IMR-90 (cell line): ENCODE data around the gene SMIM31.

Source experiments
- BHLHE40 ChIP-seq: fragments of 150-350 bp; IDR thresholded peaks from 2 replicates; pipeline ENCODE4 v1.6.1; 2016; ENCODE audit warnings: mild to moderate bottlenecking, low read depth, low read length
- CEBPB ChIP-seq: IDR thresholded peaks from 2 replicates; pipeline ENCODE4 v1.6.1; 2012; ENCODE audit warnings: low read depth, low read length, improper control_type of control experiment
- CTCF ChIP-seq: conservative IDR thresholded peaks from 2 replicates; pipeline ENCODE4 v1.5.1; 2012; ENCODE audit warnings: mild to moderate bottlenecking, low read depth, low read length, improper control_type of control experiment
- FOS ChIP-seq: fragments of 150-350 bp; IDR thresholded peaks from 2 replicates; pipeline ENCODE4 v1.6.1; 2016; ENCODE audit warnings: low read depth, low read length
- MAFK ChIP-seq: IDR thresholded peaks from 2 replicates; pipeline ENCODE4 v1.6.1; 2012; ENCODE audit warnings: low read depth, low read length, improper control_type of control experiment
- MAZ ChIP-seq: IDR thresholded peaks from 2 replicates; pipeline ENCODE4 v1.6.1; 2012; ENCODE audit warnings: low read depth, mild to moderate bottlenecking, low read length, improper control_type of control experiment, moderate library complexity, borderline replicate concordance
- MXI1 ChIP-seq: IDR thresholded peaks from 2 replicates; pipeline ENCODE4 v1.6.1; 2012; ENCODE audit warnings: low read depth, mild to moderate bottlenecking, low read length, moderate library complexity, borderline replicate concordance
- NFE2L2 ChIP-seq: fragments of 150-350 bp; IDR thresholded peaks from 2 replicates; pipeline ENCODE4 v1.6.1; 2016; ENCODE audit warnings: low read depth, mild to moderate bottlenecking, low read length
- POLR2A ChIP-seq: IDR thresholded peaks from 2 replicates; pipeline ENCODE4 v1.6.1; 2012; ENCODE audit warnings: mild to moderate bottlenecking, low read depth, low read length
- RAD21 ChIP-seq: IDR thresholded peaks from 2 replicates; pipeline ENCODE4 v1.6.1; 2012; ENCODE audit warnings: low read length, improper control_type of control experiment
- RCOR1 ChIP-seq: IDR thresholded peaks from 2 replicates; pipeline ENCODE4 v1.6.1; 2012; ENCODE audit warnings: mild to moderate bottlenecking, low read length, improper control_type of control experiment; ENCODE audit not compliant: insufficient replicate concordance
- RFX5 ChIP-seq: IDR thresholded peaks from 2 replicates; pipeline ENCODE4 v1.8.0; 2012; ENCODE audit warnings: low read depth, mild to moderate bottlenecking, low read length, moderate library complexity
- SMC3 ChIP-seq: fragments of 150-350 bp; IDR thresholded peaks from 2 replicates; pipeline ENCODE4 v1.6.1; 2016; ENCODE audit warnings: low read depth, mild to moderate bottlenecking, antibody characterized with exemption, low read length, moderate library complexity
- USF2 ChIP-seq: fragments of 150-350 bp; IDR thresholded peaks from 2 replicates; pipeline ENCODE4 v1.6.1; 2017; ENCODE audit warnings: mild to moderate bottlenecking, antibody characterized with exemption, low read length, low read depth

GRCh38 chr4:164779080-164779479 is 25.1 kb downstream of the SMIM31 start:
- TF ChIP-seq SMC3 (no peak), POLR2A (no peak), FOS (no peak), CTCF (no peak), BHLHE40 (no peak), NFE2L2 (no peak), MAFK (no peak), RCOR1 (no peak), MXI1 (no peak), MAZ (no peak), RAD21 (no peak), CEBPB (no peak), USF2 (no peak), RFX5 (no peak)
